Measurements from ENCODE around the gene ST8SIA1. TPM values are rescaled to one million over a fixed set of nuclear protein-coding genes. Genes with fewer than 3 reads are reported as not detected.

The ST8SIA1 gene
- total RNA-seq, 1 experiment from 2014 or later, result not detected

DNA sequence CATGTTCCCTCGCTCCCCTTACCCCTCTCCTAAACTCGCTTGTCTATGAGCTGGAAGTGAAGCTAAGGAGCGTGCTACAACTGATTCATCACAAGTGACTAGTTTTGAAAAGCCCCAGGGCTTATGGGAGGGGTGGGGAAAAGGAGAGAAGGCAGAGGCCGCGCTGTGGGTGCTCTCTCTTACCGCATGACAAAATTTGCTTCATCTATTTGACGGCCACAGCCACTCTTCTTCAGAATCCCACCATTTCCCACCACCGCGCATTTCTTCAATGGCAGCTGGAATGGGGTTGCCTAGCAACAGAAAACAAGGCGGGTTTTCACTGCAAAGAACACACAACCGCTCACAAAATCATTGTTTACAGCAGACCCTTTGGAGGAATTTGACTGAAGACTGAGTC lies 79.4 kb downstream of the ST8SIA1 start:
- H2AFZ ChIP-seq (ENCODE audit: low read depth, low read length, poor library complexity, severe bottlenecking), result no peak overlapping the region
- no peak overlapping the region for H3K4me3 ChIP-seq (replicated peaks in 1 of 2; ENCODE audit: low read depth in 1 of 2, low read length in 2 of 2)
- DNase-seq (ENCODE audit: low read depth, low spot score) (no peak), ATAC-seq (no peak)
- RAD21 ChIA-PET (ENCODE audit: low non-redundant PET in 1 of 2, low total read pairs in 2 of 2, uncharacterized antibody in 2 of 2, unreplicated experiment in 2 of 2), result no interaction called here
- CTCF ChIA-PET, result no interaction called here
- no peak overlapping the region for H3K27ac ChIP-seq (ENCODE audit: low read depth, low read length)
- BruUV-seq (replicated peaks), result no TSS peak
- no peaks in the 10 kb centered on the region for H3K4me1 ChIP-seq (ENCODE audit: control insufficient read depth in 1 of 2, insufficient read depth in 2 of 2, low read length in 2 of 2)
- H3K36me3 ChIP-seq (ENCODE audit: control insufficient read depth in 1 of 2, insufficient read depth in 2 of 2, low read length in 2 of 2), result no peaks in the 10 kb centered on the region
- POLR2A ChIA-PET, result no interaction called here
- no peaks in the 10 kb centered on the region for H3K9me3 ChIP-seq (ENCODE audit: control insufficient read depth in 1 of 2, insufficient read depth in 1 of 2, low read depth in 1 of 2, low read length in 2 of 2)
- H3K27me3 ChIP-seq (ENCODE audit: insufficient read depth, low read length), result no peaks in the 10 kb centered on the region; the same call in 1 of the 2 replicates
- TF ChIP-seq, protein P1, sequence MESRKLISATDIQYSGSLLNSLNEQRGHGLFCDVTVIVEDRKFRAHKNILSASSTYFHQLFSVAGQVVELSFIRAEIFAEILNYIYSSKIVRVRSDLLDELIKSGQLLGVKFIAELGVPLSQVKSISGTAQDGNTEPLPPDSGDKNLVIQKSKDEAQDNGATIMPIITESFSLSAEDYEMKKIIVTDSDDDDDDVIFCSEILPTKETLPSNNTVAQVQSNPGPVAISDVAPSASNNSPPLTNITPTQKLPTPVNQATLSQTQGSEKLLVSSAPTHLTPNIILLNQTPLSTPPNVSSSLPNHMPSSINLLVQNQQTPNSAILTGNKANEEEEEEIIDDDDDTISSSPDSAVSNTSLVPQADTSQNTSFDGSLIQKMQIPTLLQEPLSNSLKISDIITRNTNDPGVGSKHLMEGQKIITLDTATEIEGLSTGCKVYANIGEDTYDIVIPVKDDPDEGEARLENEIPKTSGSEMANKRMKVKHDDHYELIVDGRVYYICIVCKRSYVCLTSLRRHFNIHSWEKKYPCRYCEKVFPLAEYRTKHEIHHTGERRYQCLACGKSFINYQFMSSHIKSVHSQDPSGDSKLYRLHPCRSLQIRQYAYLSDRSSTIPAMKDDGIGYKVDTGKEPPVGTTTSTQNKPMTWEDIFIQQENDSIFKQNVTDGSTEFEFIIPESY (IDR thresholded peaks at IDR 0.05; ENCODE audit: extremely low read depth, insufficient replicate concordance, low read length), result no peak
- TF ChIP-seq EZH2 (IDR thresholded peaks at IDR 0.05) (no peak), TCF7L2 (IDR thresholded peaks at IDR 0.05; ENCODE audit: borderline replicate concordance, extremely low read depth, insufficient read depth, insufficient read length) (no peak), CEBPB (IDR thresholded peaks at IDR 0.05; ENCODE audit: low read depth) (no peak), JUND (IDR thresholded peaks at IDR 0.05) (no peak), SIN3A (IDR thresholded peaks at IDR 0.05; ENCODE audit: low read depth) (no peak), FOSL1 (IDR thresholded peaks at IDR 0.05; ENCODE audit: low read depth) (no peak), EZH2phosphoT487 (IDR thresholded peaks at IDR 0.05; ENCODE audit: borderline replicate concordance) (no peak), RAD21 (IDR thresholded peaks at IDR 0.05; ENCODE audit: low read depth) (no peak), ELF1 (IDR thresholded peaks at IDR 0.05; ENCODE audit: borderline replicate concordance, low read depth) (no peak), EGR1 (IDR thresholded peaks at IDR 0.05; ENCODE audit: low read depth) (no peak), ZFX (IDR thresholded peaks at IDR 0.05) (no peak), CBX3 (IDR thresholded peaks at IDR 0.05; ENCODE audit: low read depth) (no peak), SP1 (IDR thresholded peaks at IDR 0.05; ENCODE audit: low read depth) (no peak), YY1 (IDR thresholded peaks at IDR 0.05; ENCODE audit: extremely low read depth, insufficient replicate concordance, low read depth, low read length) (no peak), POLR2A (IDR thresholded peaks at IDR 0.05; ENCODE audit: borderline replicate concordance, extremely low read depth, insufficient read depth, insufficient read length) (no peak), POLR2AphosphoS5 (IDR thresholded peaks at IDR 0.05; ENCODE audit: low read depth, low read length) (no peak)
- TF ChIP-seq, protein P2, sequence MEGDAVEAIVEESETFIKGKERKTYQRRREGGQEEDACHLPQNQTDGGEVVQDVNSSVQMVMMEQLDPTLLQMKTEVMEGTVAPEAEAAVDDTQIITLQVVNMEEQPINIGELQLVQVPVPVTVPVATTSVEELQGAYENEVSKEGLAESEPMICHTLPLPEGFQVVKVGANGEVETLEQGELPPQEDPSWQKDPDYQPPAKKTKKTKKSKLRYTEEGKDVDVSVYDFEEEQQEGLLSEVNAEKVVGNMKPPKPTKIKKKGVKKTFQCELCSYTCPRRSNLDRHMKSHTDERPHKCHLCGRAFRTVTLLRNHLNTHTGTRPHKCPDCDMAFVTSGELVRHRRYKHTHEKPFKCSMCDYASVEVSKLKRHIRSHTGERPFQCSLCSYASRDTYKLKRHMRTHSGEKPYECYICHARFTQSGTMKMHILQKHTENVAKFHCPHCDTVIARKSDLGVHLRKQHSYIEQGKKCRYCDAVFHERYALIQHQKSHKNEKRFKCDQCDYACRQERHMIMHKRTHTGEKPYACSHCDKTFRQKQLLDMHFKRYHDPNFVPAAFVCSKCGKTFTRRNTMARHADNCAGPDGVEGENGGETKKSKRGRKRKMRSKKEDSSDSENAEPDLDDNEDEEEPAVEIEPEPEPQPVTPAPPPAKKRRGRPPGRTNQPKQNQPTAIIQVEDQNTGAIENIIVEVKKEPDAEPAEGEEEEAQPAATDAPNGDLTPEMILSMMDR (IDR thresholded peaks at IDR 0.05 in 2 of 3, conservative IDR thresholded peaks at IDR 0.05 in 1 of 3; ENCODE audit: borderline replicate concordance in 1 of 3, insufficient read depth in 1 of 3, low read depth in 2 of 3, low read length in 2 of 3), result no peak
- TF ChIP-seq, protein P3, sequence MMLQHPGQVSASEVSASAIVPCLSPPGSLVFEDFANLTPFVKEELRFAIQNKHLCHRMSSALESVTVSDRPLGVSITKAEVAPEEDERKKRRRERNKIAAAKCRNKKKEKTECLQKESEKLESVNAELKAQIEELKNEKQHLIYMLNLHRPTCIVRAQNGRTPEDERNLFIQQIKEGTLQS (IDR thresholded peaks at IDR 0.05), result no peak
- TF ChIP-seq, protein P4, sequence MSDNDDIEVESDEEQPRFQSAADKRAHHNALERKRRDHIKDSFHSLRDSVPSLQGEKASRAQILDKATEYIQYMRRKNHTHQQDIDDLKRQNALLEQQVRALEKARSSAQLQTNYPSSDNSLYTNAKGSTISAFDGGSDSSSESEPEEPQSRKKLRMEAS (IDR thresholded peaks at IDR 0.05), result no peak
- H3K79me2 ChIP-seq (ENCODE audit: insufficient read depth, low read length), result no peaks in the 10 kb centered on the region
- no peak overlapping the region for H3K4me2 ChIP-seq (ENCODE audit: low read length)
- no peak overlapping the region for H3K9ac ChIP-seq (ENCODE audit: low read length)
- intact Hi-C loops (cut with micrococcal nuclease), result no loop called here
- no peaks in the 10 kb centered on the region for H4K20me1 ChIP-seq (ENCODE audit: insufficient read depth)
- no peaks in the 10 kb centered on the region for H3K9me2 ChIP-seq (ENCODE audit: insufficient read depth)
